ENCODE results near the gene DEPP1.

Gene DEPP1

GRCh38 chr10:44993922-44994751 is 15.5 kb upstream of the DEPP1 start:
- DNase-seq (ENCODE audit: low read depth in 2 of 2, low spot score in 1 of 2), result no peak

- DNase-seq (ENCODE audit: low read depth in 2 of 2, low spot score in 1 of 2), result no peak
Measured at GRCh38 chr10:44993226-44993921, 14.8 kb upstream of the DEPP1 start.

- DNase-seq (ENCODE audit: low read depth in 2 of 2, low spot score in 1 of 2), result no peak
Measured at GRCh38 chr10:44992732-44993225, 14.2 kb upstream of the DEPP1 start.

- no peak for DNase-seq (ENCODE audit: low read depth in 2 of 2, low spot score in 1 of 2)
Measured at GRCh38 chr10:44992070-44992731, 13.6 kb upstream of the DEPP1 start.

- no peak for DNase-seq (ENCODE audit: low read depth in 2 of 2, low spot score in 1 of 2)
Measured at GRCh38 chr10:44991571-44991970, 13.0 kb upstream of the DEPP1 start.

- DNase-seq (ENCODE audit: low read depth in 2 of 2, low spot score in 1 of 2), result no peak
Measured at GRCh38 chr10:44990965-44991364, 12.4 kb upstream of the DEPP1 start.

GRCh38 chr10:44990302-44990655 is 11.7 kb upstream of the DEPP1 start:
- no peak for DNase-seq (ENCODE audit: low read depth in 2 of 2, low spot score in 1 of 2)

- DNase-seq (ENCODE audit: low read depth in 2 of 2, low spot score in 1 of 2), result no peak
Measured at GRCh38 chr10:44989597-44990301, 11.1 kb upstream of the DEPP1 start.

- DNase-seq (ENCODE audit: low read depth in 2 of 2, low spot score in 1 of 2), result no peak
Measured at GRCh38 chr10:44988957-44989585, 10.5 kb upstream of the DEPP1 start.

- DNase-seq (ENCODE audit: low read depth in 2 of 2, low spot score in 1 of 2), result no peak
Measured at GRCh38 chr10:44986670-44987069, 8.1 kb upstream of the DEPP1 start.

GRCh38 chr10:44986179-44986578 is 7.6 kb upstream of the DEPP1 start:
- DNase-seq (ENCODE audit: low read depth in 2 of 2, low spot score in 1 of 2), result no peak

- DNase-seq (ENCODE audit: low read depth in 2 of 2, low spot score in 1 of 2), result no peak
Measured at GRCh38 chr10:44985175-44985681, 6.6 kb upstream of the DEPP1 start.

- no peak for DNase-seq (ENCODE audit: low read depth in 2 of 2, low spot score in 1 of 2)
Measured at GRCh38 chr10:44984671-44985101, 6.1 kb upstream of the DEPP1 start.

GRCh38 chr10:44983895-44984278 is 5.3 kb upstream of the DEPP1 start:
- DNase-seq (ENCODE audit: low read depth in 2 of 2, low spot score in 1 of 2), result no peak

- no peak for DNase-seq (ENCODE audit: low read depth in 2 of 2, low spot score in 1 of 2)
Measured at GRCh38 chr10:44983066-44983894, 4.7 kb upstream of the DEPP1 start.

GRCh38 chr10:44982496-44982895 is 3.9 kb upstream of the DEPP1 start:
- no peak for DNase-seq (ENCODE audit: low read depth in 2 of 2, low spot score in 1 of 2)

- no peak for DNase-seq (ENCODE audit: low read depth in 2 of 2, low spot score in 1 of 2)
Measured at GRCh38 chr10:44982114-44982460, 3.5 kb upstream of the DEPP1 start.

GRCh38 chr10:44981172-44982113 is 2.8 kb upstream of the DEPP1 start:
- DNase-seq (ENCODE audit: low read depth in 2 of 2, low spot score in 1 of 2), result no peak
